Measurements from ENCODE around the gene RFT1. TPM values are rescaled to one million over a fixed set of nuclear protein-coding genes. Genes with fewer than 3 reads are reported as not detected.
A peak's percentile ranks its signal among the peaks of the same experiment; 100 is the strongest.

The RFT1 gene
- total RNA-seq, 4 donors from 2014 or later = 4.9 to 18.2 (median 12.8) TPM

- peaks cover 12 to 36% (median 15%) of the 10 kb centered on the region in 3 donors for H3K4me1 ChIP-seq
- intact Hi-C loops (cut with DNase I) = loop anchor here (5.0 kb wide), 1 partner anchor 87 kb away; no protein-coding TSS in a partner anchor
- TF ChIP-seq CTCF (IDR thresholded peaks at IDR 0.05) = peak; percentile 21 to 75 (median 60)
- no peak for TF ChIP-seq POLR2A (IDR thresholded peaks at IDR 0.05)
- peaks cover 6 to 69% (median 6%) of the 10 kb centered on the region in 3 donors for H3K36me3 ChIP-seq
- H3K27ac ChIP-seq = peak overlapping the region; percentile 21 to 79 (median 74)
- no peak for DNase-seq
- H3K4me3 ChIP-seq = no peak overlapping the region
- 29 to 34% methylated on average over 12 of the region's 12 CpGs for WGBS, 2 donors
- no peaks in the 10 kb centered on the region for H3K27me3 ChIP-seq
- no peaks in the 10 kb centered on the region for H3K9me3 ChIP-seq
Measured at GRCh38 chr3:53109891-53110771, 20.1 kb downstream of the RFT1 start.

- Histone ChIP-seq H3K4me1 (peaks cover 12 to 35% (median 15%) of the 10 kb centered on the region in 3 donors), H3K27ac (peak overlapping the region; percentile 21 to 79 (median 74)), H3K9me3 (no peaks in the 10 kb centered on the region), H3K36me3 (peaks cover under 1 to 72% (median 6%) of the 10 kb centered on the region in 3 donors), H3K4me3 (no peak overlapping the region), H3K27me3 (no peaks in the 10 kb centered on the region)
- TF ChIP-seq POLR2A (IDR thresholded peaks at IDR 0.05) = no peak
- TF ChIP-seq CTCF (IDR thresholded peaks at IDR 0.05) = no peak
- WGBS, 2 donors = 29 to 44% methylated on average over 1 of the region's 1 CpG
- intact Hi-C loops (cut with DNase I) = no loop called here
- DNase-seq = no peak
Measured at GRCh38 chr3:53109190-53109589, 21.0 kb downstream of the RFT1 start.

- no peak overlapping the region for H3K27ac ChIP-seq
- intact Hi-C loops (cut with DNase I) = no loop called here
- no peak overlapping the region for H3K4me3 ChIP-seq
- no peaks in the 10 kb centered on the region for H3K27me3 ChIP-seq
- no peak for DNase-seq
- 60 to 78% methylated on average over 2 to 3 of the region's 3 CpGs for WGBS, 2 donors
- H3K4me1 ChIP-seq = peaks cover 6 to 15% (median 9%) of the 10 kb centered on the region in 3 donors
- TF ChIP-seq POLR2A (IDR thresholded peaks at IDR 0.05) (no peak), CTCF (IDR thresholded peaks at IDR 0.05) (no peak)
- H3K36me3 ChIP-seq = peaks cover 0 to 100% (median 18%) of the 10 kb centered on the region in 3 donors
- no peaks in the 10 kb centered on the region for H3K9me3 ChIP-seq
Measured at GRCh38 chr3:53104762-53105161, 25.5 kb downstream of the RFT1 start.

GRCh38 chr3:53103397-53104296 lies 26.6 kb downstream of the RFT1 start:
- WGBS, 2 donors = 72 to 80% methylated on average over 11 of the region's 16 CpGs

More at GRCh38 chr3:53103397-53104296, 26.6 kb downstream of the RFT1 start:
- no peaks in the 10 kb centered on the region for H3K9me3 ChIP-seq
- no peak for TF ChIP-seq CTCF (IDR thresholded peaks at IDR 0.05)
- no peak for TF ChIP-seq POLR2A (IDR thresholded peaks at IDR 0.05)
- H3K4me1 ChIP-seq = peaks cover 0 to 4% (median 0%) of the 10 kb centered on the region in 3 donors
- DNase-seq = no peak
- H3K36me3 ChIP-seq = peaks cover 0 to 100% (median 24%) of the 10 kb centered on the region in 3 donors
- H3K27ac ChIP-seq = no peak overlapping the region
- no peaks in the 10 kb centered on the region for H3K27me3 ChIP-seq
- no peak overlapping the region for H3K4me3 ChIP-seq
- intact Hi-C loops (cut with DNase I) = no loop called here

All from esophagus squamous epithelium (tissue), 5 donors.